GM23248 (cell line): ENCODE measurements around the gene ABCA3. TPM values are rescaled to one million over a fixed set of nuclear protein-coding genes. Genes with fewer than 3 reads are reported as not detected.

ENCODE experiments used
- DNase-seq: peaks from one replicate; pipeline ENCODE4 v3.0.0-alpha.2; 2015
- H2AFZ ChIP-seq: fragments of 200-600 bp; sonication (generic); 2 replicates; pipeline ENCODE4 v1.6.1; 2016; ENCODE audit warnings: antibody characterized with exemption
- H3F3A ChIP-seq: fragments of 200-600 bp; sonication (generic); 2 replicates; pipeline ENCODE4 v1.6.1; 2016; ENCODE audit warnings: mild to moderate bottlenecking, antibody characterized with exemption, mixed run types; ENCODE audit not compliant: insufficient read depth
- H3K27ac ChIP-seq: fragments of 200-600 bp; sonication (generic); 2 replicates; pipeline ENCODE4 v1.5.1; 2016; ENCODE audit warnings: mild to moderate bottlenecking
- H3K27me3 ChIP-seq: fragments of 200-600 bp; sonication (generic); replicated peaks from 2 replicates; pipeline ENCODE4 v1.6.1; 2016; ENCODE audit warnings: mild to moderate bottlenecking; ENCODE audit not compliant: insufficient read depth
- H3K36me3 ChIP-seq: fragments of 200-600 bp; sonication (generic); 2 replicates; pipeline ENCODE4 v1.6.1; 2016; ENCODE audit warnings: low read depth, mild to moderate bottlenecking
- H3K4me1 ChIP-seq: fragments of 200-600 bp; sonication (generic); 2 replicates; pipeline ENCODE4 v1.6.1; 2016; ENCODE audit warnings: mild to moderate bottlenecking; ENCODE audit not compliant: insufficient read depth
- H3K4me2 ChIP-seq: fragments of 200-600 bp; sonication (generic); one replicate; pipeline ENCODE4 v1.6.1; 2016; ENCODE audit warnings: mild to moderate bottlenecking; ENCODE audit not compliant: unreplicated experiment
- H3K4me3 ChIP-seq: fragments of 200-600 bp; sonication (generic); 2 replicates; pipeline ENCODE4 v1.5.1; 2016; ENCODE audit warnings: mild to moderate bottlenecking
- H3K79me2 ChIP-seq: fragments of 200-600 bp; sonication (generic); 2 replicates; pipeline ENCODE4 v1.6.1; 2016; ENCODE audit warnings: mild to moderate bottlenecking; ENCODE audit not compliant: insufficient read depth
- H3K9ac ChIP-seq: fragments of 200-600 bp; sonication (generic); 2 replicates; pipeline ENCODE4 v1.6.1; 2016; ENCODE audit warnings: mild to moderate bottlenecking
- H3K9me2 ChIP-seq: fragments of 200-600 bp; sonication (generic); 2 replicates; pipeline ENCODE4 v1.6.1; 2016; ENCODE audit warnings: mixed run types, mild to moderate bottlenecking, moderate library complexity; ENCODE audit not compliant: insufficient read depth
- H3K9me3 ChIP-seq: fragments of 200-600 bp; sonication (generic); one replicate; pipeline ENCODE4 v1.6.1; 2017; ENCODE audit warnings: low read depth
- H4K20me1 ChIP-seq: fragments of 200-600 bp; sonication (generic); 2 replicates; pipeline ENCODE4 v1.6.0; 2016; ENCODE audit not compliant: insufficient read depth
- EZH2 ChIP-seq: fragments of 200-600 bp; sonication (generic); IDR thresholded peaks from 2 replicates; pipeline ENCODE4 v1.6.1; 2018; ENCODE audit warnings: antibody characterized with exemption, mild to moderate bottlenecking; ENCODE audit not compliant: insufficient read depth, poor library complexity, severe bottlenecking
- EZH2phosphoT487 ChIP-seq: fragments of 200-600 bp; sonication (generic); IDR thresholded peaks from 2 replicates; pipeline ENCODE4 v1.6.1; 2018; ENCODE audit warnings: antibody characterized with exemption, moderate library complexity, mild to moderate bottlenecking, low read depth; ENCODE audit not compliant: insufficient read depth
- WGBS, 2 experiments: methylation state at CpG; one replicate each; pipeline ENCODE4 v1.1.6; 2015 to 2017; ENCODE audit warnings: low lambda C conversion rate in 2 of 2, low coverage in 1 of 2; ENCODE audit errors: missing lambda C conversion rate in 2 of 2; 5-methylcytosine and 5-hydroxymethylcytosine counted together
- in situ Hi-C: fragments of 300-500 bp; cut with MboI; formaldehyde crosslinking; loops from 2 replicates; pipeline ENCODE4 v1.15.0; 2020
- polyA plus RNA-seq: library from polyadenylated mRNA; unstranded; fragments of >200 nt; fragmentation: Nextera tagmentation; extraction: Ambion mirVana; gene quantifications from 2 replicates; pipeline ENCODE4 v1.2.1, GENCODE V29; 2016
- total RNA-seq: library from RNA; depleted of rRNA; stranded (reverse); fragments of >200 nt; shearing (Covaris generic); gene quantifications from 2 replicates; pipeline ENCODE4 v1.2.3, GENCODE V29; 2014

Gene ABCA3
- total and polyA plus RNA-seq, 2 experiments from 2014 or later: 0.64 to 0.76 TPM

DNA sequence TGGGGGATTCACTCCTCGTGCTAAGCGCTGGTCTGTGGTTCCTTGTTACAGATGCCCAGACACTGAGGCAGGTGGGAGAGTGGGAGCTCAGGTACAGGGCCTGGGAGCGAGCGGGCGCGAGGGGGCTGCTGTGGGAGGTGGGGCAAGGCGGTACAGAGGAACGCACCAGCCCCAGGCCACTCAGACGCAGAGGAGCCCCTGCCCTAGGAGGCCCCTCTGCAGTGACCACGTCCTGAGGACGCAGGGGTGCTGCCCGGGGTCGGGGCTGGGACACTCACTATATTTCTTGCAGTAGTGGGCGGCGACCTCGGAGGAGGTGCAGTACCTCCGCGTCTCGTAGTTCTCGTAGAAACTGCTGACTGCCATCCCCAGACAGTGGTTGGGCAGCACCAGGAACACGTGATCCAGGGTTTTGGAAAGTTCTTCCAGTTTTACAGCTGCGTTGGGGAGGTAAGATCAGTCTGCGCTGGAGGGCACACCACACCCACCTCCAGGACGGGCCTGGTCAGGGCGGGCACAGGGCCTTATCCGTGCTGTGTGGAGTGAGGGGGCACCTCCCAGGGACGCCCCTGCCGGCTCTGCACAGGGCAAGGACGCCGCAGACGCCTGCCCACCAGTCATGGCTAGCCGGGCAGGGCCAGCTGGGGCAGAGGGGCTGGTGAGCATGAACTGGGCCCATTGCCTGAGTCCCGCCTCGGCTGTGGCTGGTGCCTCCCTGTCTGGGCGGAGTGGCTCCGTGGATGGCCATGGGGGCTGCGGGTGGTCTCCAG, 56.3 kb downstream of the ABCA3 start:
- TF ChIP-seq EZH2phosphoT487 (no peak), EZH2 (no peak)
- in situ Hi-C loops: no loop called here
- DNase-seq: no peak
- Histone ChIP-seq H3K4me1 (no peaks in the 10 kb centered on the region), H3K79me2 (no peaks in the 10 kb centered on the region), H3K4me2 (no peak overlapping the region), H3K27ac (no peak overlapping the region), H3K9ac (no peak overlapping the region), H3F3A (no peaks in the 10 kb centered on the region), H3K9me3 (no peaks in the 10 kb centered on the region), H3K4me3 (no peak overlapping the region), H4K20me1 (no peaks in the 10 kb centered on the region), H2AFZ (no peak overlapping the region), H3K9me2 (no peaks in the 10 kb centered on the region), H3K36me3 (no peaks in the 10 kb centered on the region), H3K27me3 (no peaks in the 10 kb centered on the region)
- WGBS, 2 experiments: 68 to 69% methylated on average over 35 to 36 of the region's 37 CpGs

GRCh38 chr16:2282866-2283555, 57.5 kb downstream of the ABCA3 start:
- H3K79me2 ChIP-seq: no peaks in the 10 kb centered on the region
- TF ChIP-seq EZH2 (no peak), EZH2phosphoT487 (no peak)
- H2AFZ ChIP-seq: no peak overlapping the region
- no peaks in the 10 kb centered on the region for H3K27me3 ChIP-seq
- no peak overlapping the region for H3K27ac ChIP-seq
- H3K36me3 ChIP-seq: no peaks in the 10 kb centered on the region
- H3K9me2 ChIP-seq: no peaks in the 10 kb centered on the region
- no peak overlapping the region for H3K4me2 ChIP-seq
- in situ Hi-C loops: no loop called here
- no peaks in the 10 kb centered on the region for H3K4me1 ChIP-seq
- H3F3A ChIP-seq: no peaks in the 10 kb centered on the region
- H3K9ac ChIP-seq: no peak overlapping the region
- no peaks in the 10 kb centered on the region for H4K20me1 ChIP-seq
- 76 to 77% methylated on average over 19 to 26 of the region's 26 CpGs for WGBS, 2 experiments
- H3K4me3 ChIP-seq: no peak overlapping the region
- H3K9me3 ChIP-seq: no peaks in the 10 kb centered on the region
- no peak for DNase-seq

GRCh38 chr16:2282262-2282661, 58.3 kb downstream of the ABCA3 start:
- no peaks in the 10 kb centered on the region for H3F3A ChIP-seq
- no peaks in the 10 kb centered on the region for H3K27me3 ChIP-seq
- no peak overlapping the region for H3K4me2 ChIP-seq
- WGBS, 2 experiments: 52 to 53% methylated on average over 5 of the region's 5 CpGs
- H2AFZ ChIP-seq: no peak overlapping the region
- no peaks in the 10 kb centered on the region for H3K9me2 ChIP-seq
- H3K36me3 ChIP-seq: no peaks in the 10 kb centered on the region
- H3K4me3 ChIP-seq: no peak overlapping the region
- no peak overlapping the region for H3K9ac ChIP-seq
- no peaks in the 10 kb centered on the region for H3K79me2 ChIP-seq
- no peak for DNase-seq
- no peak overlapping the region for H3K27ac ChIP-seq
- in situ Hi-C loops: no loop called here
- no peaks in the 10 kb centered on the region for H3K4me1 ChIP-seq
- no peaks in the 10 kb centered on the region for H4K20me1 ChIP-seq
- no peak for TF ChIP-seq EZH2
- no peak for TF ChIP-seq EZH2phosphoT487
- H3K9me3 ChIP-seq: no peaks in the 10 kb centered on the region

DNA sequence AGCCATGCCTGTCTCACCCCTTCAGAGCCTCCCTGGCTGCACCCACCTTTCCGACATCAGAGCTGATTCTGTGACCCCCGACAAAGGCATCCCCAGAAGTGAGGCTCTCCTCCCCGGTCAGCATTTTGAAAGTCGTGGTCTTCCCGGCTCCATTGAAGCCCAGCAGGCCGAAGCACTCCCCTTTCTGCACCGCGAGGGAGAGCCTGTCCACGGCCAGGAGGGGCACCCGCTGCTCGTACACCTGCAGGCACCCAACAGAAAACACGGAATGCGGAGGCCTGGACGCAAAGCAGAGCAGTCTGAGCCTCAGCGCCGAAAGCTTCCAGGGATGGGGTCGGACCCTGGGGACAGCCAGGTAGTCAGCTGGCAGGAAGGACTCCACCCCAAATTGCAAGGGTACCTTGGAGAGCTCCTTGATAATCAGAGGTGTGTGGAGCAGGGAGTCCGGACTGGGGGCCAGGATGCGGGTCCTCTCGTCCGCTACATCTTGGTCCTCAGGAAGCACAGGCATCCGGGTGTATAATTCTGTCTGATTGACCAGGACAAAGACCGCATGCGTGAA, 59.5 kb downstream of the ABCA3 start:
- no peak for TF ChIP-seq EZH2phosphoT487
- TF ChIP-seq EZH2: no peak
- no peak overlapping the region for H3K27ac ChIP-seq
- H3K9ac ChIP-seq: no peak overlapping the region
- H3K27me3 ChIP-seq: no peaks in the 10 kb centered on the region
- H3K4me2 ChIP-seq: no peak overlapping the region
- DNase-seq: no peak
- no peaks in the 10 kb centered on the region for H3F3A ChIP-seq
- H4K20me1 ChIP-seq: no peaks in the 10 kb centered on the region
- no peak overlapping the region for H3K4me3 ChIP-seq
- no peaks in the 10 kb centered on the region for H3K36me3 ChIP-seq
- H3K9me2 ChIP-seq: no peaks in the 10 kb centered on the region
- in situ Hi-C loops: no loop called here
- no peak overlapping the region for H2AFZ ChIP-seq
- H3K9me3 ChIP-seq: no peaks in the 10 kb centered on the region
- no peaks in the 10 kb centered on the region for H3K4me1 ChIP-seq
- H3K79me2 ChIP-seq: no peaks in the 10 kb centered on the region
- 75 to 76% methylated on average over 24 of the region's 24 CpGs for WGBS, 2 experiments
